NCI-H2081 treated with DMSO at 0.1 percent for 48 hours (cell line): Measurements from ENCODE around the gene NPIPA8.
"Not testable (repeated sequence)": the region's sequence is repeated elsewhere in the genome, so short reads cannot be mapped to it uniquely, and the experiment has no call there.

Experiments used
- DNase-seq: peaks from one replicate; lab custom pipeline; 2025; lab: John Stamatoyannopoulos, UW

Gene NPIPA8

GRCh38 chr16:18336636-18337035, at the start of gene NPIPA8:
NPIPA8 (minus strand) TSS chr16:18336736; CDS start chr16:18332662, 4,074 bp downstream.
- not testable (repeated sequence) for DNase-seq

GRCh38 chr16:18385285-18385684, 48.7 kb upstream of the NPIPA8 start:
- DNase-seq: not testable (repeated sequence)

DNA sequence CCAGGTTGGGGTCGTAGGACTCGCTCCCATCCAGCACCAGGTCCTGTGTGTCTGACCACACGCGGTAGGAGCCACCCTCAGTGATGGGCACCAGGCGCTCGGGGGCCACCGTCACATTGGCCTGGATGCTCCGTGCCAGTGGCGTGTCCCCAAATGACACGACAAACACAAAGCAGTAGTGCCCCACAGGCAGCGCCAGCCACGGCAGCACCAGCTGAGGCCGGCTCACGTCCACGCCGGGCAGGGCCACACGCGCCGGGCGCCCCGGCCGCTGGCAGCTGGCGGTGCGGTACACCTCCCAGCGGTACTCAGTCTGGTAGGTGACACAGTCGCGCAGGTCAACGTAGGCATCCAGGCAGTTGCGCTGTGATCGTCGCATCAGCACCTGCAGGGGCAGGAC, 48.3 kb upstream of the NPIPA8 start:
- DNase-seq: not testable (repeated sequence)

DNA sequence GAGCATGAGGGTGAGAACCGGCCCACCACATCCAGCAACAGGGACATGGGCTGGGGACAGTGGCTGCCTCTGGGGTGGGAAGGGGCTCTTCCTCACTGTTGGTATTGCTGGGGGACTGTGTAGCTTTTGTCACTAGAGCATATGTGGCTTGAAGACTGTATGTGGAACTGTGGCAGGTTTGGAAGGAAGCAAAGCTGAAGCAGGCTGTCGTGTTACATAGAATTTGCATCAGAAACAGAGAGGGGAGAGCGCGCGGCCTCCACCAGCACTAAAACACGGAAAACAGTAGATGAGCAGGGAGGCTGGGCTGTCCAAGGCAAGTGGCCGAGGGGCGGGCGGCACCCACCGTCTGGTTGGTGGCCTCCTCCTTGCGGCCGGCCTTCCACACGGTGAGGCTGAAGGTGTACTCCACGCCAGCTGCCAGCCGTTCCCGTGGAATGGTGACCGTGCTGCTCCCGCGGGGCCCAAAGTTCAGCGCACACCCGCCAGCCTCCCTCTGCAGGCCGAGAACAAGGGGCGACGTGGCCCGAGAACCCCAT, 47.6 kb upstream of the NPIPA8 start:
- DNase-seq: not testable (repeated sequence)

DNA sequence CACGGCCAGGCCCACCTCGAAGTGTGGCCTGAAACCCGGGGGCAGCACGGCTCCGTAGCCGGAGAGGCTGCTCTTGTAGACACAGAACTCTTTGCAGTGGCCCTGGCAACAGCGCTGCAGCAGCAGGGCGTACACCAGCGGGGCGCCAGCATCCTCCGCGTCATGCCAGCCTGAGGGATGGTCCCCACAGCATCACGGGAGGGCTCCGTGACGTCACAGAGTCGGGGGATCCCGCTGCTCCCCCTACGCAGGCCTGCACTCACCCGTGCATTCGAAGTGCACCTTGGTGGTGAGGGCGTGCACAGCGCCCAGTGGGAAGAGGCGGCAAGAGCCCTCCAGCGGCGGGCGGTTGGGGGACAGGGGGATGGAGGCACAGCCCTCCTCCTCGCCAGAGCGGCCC, 46.2 kb upstream of the NPIPA8 start:
- not testable (repeated sequence) for DNase-seq

GRCh38 chr16:18347742-18348141, 11.2 kb upstream of the NPIPA8 start:
- DNase-seq: not testable (repeated sequence)

GRCh38 chr16:18346993-18347392, 10.5 kb upstream of the NPIPA8 start:
- DNase-seq: not testable (repeated sequence)

- DNase-seq: not testable (repeated sequence)
These were observed 8.1 kb upstream of the NPIPA8 start for GRCh38 chr16:18344634-18345033.

- DNase-seq: not testable (repeated sequence)
These were observed 5.5 kb upstream of the NPIPA8 start for GRCh38 chr16:18341986-18342385.

- DNase-seq: not testable (repeated sequence)
These were observed 5.0 kb upstream of the NPIPA8 start for GRCh38 chr16:18341417-18341960.

DNA sequence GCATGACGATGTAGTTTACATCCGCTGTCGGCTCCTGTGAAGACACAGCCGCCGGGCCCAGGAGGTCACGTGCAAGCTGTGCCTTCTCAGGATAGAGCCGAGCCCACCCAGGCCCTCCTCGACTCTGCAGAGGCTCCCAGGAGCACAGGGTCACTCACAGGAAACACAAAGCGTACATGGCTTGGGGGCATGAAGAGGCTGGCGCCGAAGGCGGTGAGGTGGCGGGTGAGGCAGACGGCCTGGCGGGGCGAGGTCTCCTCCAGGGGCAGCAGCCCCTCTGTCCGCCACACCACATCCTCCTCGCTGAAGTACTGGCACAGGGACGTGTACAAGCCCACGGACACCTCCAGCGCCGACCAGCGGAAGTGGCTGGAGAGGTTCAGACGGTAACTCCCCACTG, 2.7 kb upstream of the NPIPA8 start:
- DNase-seq: not testable (repeated sequence)

- not testable (repeated sequence) for DNase-seq
These were observed 24.7 kb downstream of the NPIPA8 start for GRCh38 chr16:18311811-18312210.

DNA sequence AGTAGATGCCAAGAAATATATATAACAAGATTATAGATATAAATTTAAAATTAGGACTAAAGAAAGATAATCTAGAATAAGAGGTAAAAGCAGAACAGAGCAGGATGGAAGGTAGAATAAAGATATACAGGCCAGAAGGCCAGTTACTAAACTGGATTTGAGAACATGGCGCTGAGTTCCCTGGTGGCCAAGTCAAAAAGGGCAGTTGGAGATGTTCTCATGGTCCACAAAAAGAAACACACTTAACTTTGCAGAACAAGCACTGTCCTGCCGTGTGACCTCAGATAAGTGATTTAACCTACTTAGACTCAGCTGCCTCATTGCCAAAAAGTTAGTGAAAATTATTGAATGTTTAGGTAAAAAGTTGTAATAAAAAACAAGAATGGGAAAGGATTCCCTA, 27.4 kb downstream of the NPIPA8 start:
- DNase-seq: not testable (repeated sequence)

GRCh38 chr16:18307241-18307640, 29.3 kb downstream of the NPIPA8 start:
- not testable (repeated sequence) for DNase-seq

DNA sequence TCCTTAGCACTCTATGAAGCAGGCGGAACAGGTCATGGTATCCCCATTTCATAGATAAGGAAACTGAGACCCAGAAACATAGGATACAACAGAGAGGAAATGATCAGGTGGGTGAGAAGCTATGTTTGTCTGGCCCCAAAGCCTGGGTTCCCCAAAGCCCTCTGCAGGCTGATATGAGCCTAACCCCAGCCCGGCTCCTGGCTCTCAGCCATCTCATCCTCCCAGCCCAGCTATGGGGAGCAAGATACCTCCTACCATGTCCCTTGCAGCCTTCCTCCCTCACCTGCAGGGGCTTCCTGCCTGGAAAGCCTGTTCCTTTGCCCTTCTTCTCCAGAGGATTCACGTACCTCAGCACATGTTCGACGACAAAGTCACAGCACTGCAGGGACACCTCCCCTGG, 30.5 kb downstream of the NPIPA8 start:
- DNase-seq: not testable (repeated sequence)

GRCh38 chr16:18303059-18303706, 33.4 kb downstream of the NPIPA8 start:
- not testable (repeated sequence) for DNase-seq

DNA sequence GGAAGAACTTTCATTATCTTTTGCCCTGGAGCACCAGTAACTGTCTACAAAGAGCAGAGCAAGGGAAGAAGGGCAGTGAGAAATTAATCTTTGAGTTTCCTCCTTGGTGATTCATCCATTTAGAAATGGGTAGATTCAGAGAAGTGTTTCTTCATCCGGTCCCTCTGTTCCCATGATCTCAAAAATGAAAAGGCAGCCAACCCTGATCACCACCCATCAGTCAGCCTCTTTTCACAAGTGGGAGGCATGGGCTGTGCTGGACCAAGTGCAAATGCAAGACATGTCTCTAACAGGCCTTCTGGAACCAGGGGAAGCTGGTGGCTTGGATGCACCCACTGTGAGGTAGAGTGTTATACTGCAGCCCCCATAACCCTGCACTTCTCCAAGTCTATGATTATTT, 38.8 kb downstream of the NPIPA8 start:
- not testable (repeated sequence) for DNase-seq

DNA sequence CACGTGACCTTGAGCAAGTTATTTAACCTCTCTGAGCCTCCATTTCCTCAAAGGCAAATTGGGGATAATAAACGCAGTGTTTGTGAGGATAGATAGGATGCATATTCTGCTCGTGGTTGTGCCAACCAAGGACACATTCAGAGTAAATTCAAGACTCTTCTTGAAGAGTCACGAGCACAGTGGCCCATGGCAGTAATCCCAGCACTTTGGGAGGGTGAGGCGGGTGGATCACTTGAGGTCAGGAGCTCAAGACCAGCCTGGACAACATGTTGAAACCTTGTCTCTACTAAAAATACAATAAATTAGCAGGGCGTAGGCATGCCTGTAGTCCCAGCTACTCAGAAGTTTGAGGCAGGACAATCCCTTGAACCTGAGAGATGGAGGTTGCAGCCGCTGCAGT, 39.6 kb downstream of the NPIPA8 start:
- not testable (repeated sequence) for DNase-seq

- not testable (repeated sequence) for DNase-seq
These were observed 42.2 kb downstream of the NPIPA8 start for GRCh38 chr16:18294371-18294770.

- not testable (repeated sequence) for DNase-seq
These were observed 43.1 kb downstream of the NPIPA8 start for GRCh38 chr16:18293337-18293956.

GRCh38 chr16:18290959-18291358, 45.6 kb downstream of the NPIPA8 start:
- not testable (repeated sequence) for DNase-seq

DNA sequence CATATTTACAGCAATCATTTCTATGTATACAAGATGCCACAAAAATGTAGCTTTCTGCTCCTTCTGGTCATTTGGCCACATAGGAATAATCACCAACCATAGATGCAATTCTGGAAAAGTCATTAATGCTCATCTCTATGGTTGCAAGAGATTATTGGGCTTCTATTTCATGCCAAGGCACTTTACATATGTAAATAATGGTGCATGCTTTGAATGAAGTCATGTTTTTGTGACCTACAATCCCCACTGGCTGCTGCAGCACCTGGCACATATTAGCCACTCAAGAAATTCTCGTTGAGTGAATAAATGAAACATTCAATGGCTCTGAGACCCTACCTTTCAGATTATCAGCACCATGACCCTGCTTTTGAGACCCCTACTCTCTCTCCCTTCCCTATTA, 50.2 kb downstream of the NPIPA8 start:
- not testable (repeated sequence) for DNase-seq

DNA sequence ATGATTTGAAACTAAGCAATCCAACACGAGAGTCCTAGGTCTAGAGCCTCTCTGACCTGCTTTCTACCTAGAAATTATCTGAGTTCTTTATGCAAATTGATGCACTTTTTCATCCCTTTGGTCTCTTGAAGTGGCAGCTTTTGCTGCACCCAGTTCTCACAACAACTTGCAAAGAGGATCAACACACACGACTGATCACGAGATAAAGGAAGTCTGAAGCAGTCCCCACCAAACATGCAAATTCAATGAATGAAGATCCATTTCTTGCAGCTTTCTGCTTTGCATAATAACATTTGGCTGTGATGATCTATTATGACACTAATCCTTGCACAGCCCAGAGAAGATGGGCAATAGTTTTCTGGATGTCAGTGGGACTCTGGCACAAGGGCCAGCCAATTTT, 56.2 kb downstream of the NPIPA8 start:
- DNase-seq: not testable (repeated sequence)
